DMS79 treated with DMSO at 0.1 percent for 48 hours (cell line): ENCODE data around the gene KIF3B.
A peak's percentile ranks its signal among the peaks of the same experiment; 100 is the strongest.
"Not testable (repeated sequence)": the region's sequence is repeated elsewhere in the genome, so short reads cannot be mapped to it uniquely, and the experiment has no call there.

Source experiments
- DNase-seq: peaks from one replicate; lab custom pipeline; 2025; lab: John Stamatoyannopoulos, UW

The KIF3B gene

DNA sequence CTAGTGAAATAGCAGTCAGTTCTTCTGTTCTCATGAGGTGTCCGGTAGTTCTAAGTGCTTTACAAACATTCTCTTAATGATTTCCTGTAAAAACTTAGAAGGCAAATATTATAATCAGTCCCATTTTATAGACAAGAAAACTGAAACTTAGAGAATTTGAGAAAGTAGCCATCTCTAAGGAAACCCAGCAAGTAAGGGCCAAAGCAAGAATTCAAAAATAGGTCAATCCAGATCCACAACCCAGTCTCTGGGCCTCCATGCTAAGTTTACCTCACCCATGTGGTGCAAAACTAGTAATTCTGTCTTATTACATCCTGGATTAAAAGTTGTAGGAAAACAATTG, 53.1 kb downstream of the KIF3B start:
- DNase-seq = no peak

GRCh38 chr20:32332614-32333013, 55.2 kb downstream of the KIF3B start:
- no peak for DNase-seq

DNA sequence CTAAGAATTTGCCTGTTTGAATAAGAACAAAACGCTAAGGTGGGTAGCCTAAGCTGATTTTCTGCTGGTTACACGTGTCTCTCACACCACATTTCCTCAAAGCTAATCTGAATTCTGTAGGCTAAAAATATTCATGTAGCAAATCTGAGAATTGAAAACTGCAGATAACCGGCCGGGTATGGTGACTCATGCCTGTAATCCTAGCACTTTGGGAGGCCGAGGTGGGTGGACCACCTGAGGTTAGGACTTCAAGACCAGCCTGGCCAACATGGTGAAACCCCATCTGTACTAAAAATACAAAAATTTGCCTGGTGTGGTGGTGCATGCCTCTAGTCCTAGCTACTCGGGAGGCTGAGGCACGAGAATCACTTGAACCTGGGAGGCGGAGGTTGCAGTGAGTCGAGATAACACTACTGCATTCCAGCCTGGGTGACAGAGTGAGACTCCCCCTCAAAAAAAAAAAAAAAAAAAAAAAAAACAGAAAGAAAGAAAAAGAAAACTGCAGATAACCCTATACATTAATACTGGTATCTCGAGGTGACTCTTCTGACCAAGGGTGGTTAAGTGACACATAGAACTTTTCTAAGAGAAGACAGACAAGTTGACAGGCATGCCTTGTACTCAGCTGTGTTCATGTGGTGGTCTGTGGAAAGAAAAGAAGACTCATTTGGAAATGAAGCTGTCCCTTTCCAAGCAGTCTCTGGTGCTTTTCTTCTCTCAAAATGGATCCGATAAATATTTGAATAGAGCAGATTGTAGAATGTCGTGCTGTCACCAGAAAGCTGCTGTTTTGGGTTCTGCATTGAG, 55.9 kb downstream of the KIF3B start:
- DNase-seq = no peak

GRCh38 chr20:32333988-32334885, 56.8 kb downstream of the KIF3B start:
- no peak for DNase-seq

- DNase-seq = no peak
Measured at GRCh38 chr20:32336918-32337347, 59.5 kb downstream of the KIF3B start.

DNA sequence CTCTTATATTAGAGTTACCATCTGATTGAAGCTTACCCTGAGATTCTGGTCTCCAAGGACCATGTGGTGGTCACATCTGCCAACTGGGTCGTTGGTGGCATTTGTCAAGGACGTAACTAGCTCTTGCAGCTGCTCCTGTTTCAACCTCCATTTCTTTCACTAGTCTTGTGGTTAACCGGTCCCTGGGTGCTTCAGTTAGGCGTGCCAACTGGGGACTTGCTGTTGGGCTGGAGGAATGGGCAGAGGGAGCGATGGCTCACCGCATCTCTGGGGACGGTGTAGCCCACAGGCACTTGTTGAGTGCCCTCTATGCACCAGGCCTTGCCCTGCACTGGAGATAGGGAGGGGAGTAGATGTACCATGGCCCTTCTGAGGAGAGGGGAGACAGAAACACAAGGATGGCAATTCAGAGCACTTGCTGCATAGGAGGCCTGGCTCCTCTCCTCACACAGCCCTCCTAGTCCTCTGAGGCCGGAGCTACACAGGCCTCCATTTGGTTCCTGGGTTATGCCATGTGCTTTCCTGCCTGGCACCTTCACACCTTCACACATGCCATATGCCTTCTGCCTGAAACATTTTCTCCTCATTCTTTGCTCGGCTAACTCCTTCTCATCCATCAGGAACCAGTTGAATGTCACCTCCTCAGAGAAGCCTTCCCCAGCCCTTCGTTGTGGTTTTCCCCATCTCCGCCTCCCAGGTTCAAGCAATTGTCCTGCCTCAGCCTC, 60.6 kb downstream of the KIF3B start:
- DNase-seq = no peak

DNA sequence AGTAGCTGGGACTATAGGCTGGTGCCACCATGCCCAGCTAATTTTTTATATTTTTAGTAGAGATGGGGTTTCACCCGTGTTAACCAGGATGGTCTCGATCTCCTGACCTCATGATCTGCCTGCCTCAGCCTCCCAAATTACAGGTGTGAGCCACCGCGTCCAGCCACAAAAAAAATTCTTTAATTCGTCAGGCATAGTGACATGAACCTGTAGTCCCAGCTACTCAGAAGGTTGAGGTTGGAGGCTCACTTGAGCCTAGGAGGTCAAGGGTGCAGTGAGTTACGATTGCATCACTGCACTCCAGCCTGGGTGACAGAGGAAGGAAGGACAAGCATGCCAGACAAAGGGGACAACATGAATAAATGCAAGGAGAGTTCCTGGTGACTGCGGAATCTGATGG, 61.2 kb downstream of the KIF3B start:
- DNase-seq = no peak

- peak; percentile 61 for DNase-seq
Measured at GRCh38 chr20:32339116-32339515, 61.7 kb downstream of the KIF3B start.

DNA sequence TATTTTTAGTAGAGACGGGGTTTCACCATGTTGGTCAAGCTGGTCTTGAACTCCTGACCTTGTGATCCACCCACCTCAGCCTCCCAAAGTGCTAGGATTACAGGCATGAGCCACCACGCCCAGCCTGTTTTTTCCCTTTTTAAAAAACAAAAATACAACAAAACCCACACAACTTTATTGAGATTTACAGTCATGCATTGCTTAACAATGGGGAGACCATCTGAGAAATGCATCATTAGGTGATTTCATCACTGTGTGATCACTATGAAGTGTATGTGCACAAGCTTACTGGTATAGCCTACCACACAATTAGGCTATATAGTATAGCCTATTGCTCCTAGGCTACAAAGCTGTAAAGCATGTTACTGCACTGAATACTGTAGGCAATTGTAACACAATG, 63.6 kb downstream of the KIF3B start:
- DNase-seq = not testable (repeated sequence)

DNA sequence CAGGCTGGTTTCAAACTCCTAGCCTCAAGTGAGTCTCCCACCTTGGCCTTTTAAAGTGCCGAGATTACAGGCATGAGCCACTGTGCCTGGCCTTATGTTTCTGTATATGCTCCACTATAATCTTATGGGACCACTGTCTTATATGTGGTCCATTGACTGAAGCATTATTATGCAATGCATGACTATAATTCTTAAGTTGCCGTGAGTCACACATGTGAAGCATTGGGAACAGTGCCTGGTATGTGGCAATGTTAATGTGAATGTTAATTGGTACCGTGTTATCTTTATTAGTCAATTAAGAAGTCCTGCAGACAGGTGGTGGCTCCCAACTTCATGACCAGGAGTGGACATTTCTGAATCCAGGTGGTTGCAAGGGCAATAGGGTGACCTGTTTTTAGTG, 66.0 kb downstream of the KIF3B start:
- no peak for DNase-seq

DNA sequence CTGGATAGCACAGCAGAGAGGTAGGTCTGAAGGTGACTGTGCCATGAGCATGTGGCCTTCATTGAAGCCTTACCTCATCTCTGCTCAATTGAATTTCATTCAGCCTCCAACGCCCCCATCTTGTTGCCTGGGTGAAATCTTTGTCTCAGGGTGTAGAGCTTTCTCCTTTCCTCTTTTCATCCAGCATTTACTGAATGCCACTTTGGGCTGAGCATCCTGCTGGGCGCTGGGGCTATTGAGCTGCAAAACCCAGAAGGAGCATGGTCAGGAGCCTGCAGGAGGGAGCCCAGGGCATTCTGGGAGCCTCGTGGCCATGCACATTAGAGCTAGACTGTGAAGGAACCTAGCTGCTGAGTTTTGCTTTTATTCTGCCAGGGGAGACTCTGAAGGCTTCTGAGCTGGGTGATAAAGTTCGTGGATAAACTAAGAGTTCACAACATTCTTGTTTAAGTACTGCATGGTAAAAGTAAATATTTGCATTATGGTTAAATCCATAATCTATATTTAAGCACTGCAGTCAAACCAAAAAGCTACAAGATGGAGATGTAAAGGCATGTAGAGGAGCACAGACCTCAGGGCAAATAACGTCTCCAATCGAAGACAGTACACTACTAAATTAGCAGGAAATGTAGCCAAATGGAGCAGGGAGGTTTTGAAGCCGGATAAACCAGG, 67.5 kb downstream of the KIF3B start:
- DNase-seq = no peak

DNA sequence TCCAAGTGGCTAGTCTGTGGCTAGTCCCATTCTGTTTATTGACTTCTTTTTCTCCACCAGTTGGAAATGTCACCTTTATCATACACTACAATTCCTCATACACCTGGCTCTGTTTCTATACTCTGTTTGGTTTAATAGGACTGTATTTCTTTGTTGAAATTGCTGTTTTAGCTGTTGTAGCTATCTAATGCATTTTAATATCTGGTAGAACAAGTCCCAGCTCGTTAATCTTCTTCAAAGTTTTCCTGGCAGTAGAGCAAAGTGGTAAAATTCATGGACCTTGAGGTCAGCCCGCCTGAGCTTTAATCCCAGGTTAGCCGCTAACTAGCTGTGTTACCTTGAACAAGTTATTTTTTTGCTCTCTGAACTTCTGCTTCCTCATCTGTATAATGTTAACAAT, 70.8 kb downstream of the KIF3B start:
- no peak for DNase-seq

- DNase-seq = no peak
Measured at GRCh38 chr20:32350421-32350820, 73.0 kb downstream of the KIF3B start.

DNA sequence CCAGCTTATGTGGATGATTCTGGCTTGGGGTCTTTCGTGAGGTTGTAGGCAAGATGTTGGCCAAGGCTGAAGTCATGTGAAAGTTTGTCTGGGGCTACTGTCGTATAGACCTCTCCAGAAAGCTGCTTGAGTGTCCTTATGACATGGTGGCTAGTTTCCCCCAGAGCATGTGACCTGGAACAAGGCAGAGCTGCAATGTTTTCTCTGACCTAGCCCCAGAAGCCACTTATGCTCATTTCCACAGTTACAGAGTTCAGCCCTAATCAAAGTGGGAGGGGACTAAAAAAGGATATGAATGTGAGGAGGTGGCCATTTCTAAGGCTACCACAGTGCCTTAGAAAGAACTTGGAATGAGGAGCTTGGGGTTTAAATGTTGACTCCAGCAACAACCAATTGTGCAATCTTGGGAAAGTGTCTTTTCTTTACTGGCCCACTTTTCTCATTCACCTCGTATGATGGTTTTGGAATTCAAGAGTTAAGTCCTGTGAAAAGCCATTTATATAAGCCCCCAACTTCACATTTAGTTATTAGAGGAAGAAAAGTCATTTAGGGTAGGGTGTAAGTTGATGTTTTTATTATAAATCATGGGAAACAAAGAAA, 74.8 kb downstream of the KIF3B start:
- DNase-seq = no peak

- no peak for DNase-seq
Measured at GRCh38 chr20:32353848-32354496, 76.5 kb downstream of the KIF3B start.

DNA sequence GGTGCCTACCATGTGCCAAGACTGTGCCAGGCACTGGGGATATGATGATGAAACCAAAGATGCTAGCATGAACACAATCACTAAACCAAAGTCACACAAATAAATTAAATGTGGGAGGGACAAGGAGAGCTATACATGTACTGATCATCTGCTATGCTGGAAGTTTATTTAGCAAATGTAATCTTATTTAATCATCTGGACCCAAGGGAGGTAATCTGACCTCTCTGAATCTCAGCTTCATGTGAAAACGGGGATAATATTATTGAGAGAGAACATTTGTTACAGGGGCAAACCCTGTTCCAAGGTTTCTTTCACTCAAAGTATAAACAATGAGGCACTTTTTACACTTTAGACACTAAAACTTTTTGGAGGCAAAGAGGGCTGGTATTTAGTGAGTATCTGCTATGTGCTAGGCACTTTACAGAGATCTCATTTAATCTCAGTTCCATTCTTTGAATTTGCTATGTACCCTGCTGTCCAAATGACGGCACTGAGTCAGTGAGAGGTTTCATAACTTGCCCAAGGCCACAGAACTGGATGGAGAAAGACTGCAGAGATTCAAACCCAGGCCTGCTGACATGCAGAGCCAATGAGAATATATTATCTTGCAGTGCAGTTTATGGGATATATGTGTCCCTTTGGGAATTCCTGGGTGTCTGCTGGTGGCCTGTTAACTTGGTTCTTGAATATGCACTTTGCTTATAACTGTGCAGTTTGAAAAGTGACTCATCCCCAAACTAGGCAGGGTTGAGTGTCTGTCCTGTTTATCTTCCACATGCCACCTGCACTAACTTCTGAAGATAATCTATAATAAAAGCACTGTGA, 77.4 kb downstream of the KIF3B start:
- DNase-seq = no peak

- no peak for DNase-seq
Measured at GRCh38 chr20:32355417-32355841, 78.0 kb downstream of the KIF3B start.

- not testable (repeated sequence) for DNase-seq
Measured at GRCh38 chr20:32355907-32356621, 78.6 kb downstream of the KIF3B start.

DNA sequence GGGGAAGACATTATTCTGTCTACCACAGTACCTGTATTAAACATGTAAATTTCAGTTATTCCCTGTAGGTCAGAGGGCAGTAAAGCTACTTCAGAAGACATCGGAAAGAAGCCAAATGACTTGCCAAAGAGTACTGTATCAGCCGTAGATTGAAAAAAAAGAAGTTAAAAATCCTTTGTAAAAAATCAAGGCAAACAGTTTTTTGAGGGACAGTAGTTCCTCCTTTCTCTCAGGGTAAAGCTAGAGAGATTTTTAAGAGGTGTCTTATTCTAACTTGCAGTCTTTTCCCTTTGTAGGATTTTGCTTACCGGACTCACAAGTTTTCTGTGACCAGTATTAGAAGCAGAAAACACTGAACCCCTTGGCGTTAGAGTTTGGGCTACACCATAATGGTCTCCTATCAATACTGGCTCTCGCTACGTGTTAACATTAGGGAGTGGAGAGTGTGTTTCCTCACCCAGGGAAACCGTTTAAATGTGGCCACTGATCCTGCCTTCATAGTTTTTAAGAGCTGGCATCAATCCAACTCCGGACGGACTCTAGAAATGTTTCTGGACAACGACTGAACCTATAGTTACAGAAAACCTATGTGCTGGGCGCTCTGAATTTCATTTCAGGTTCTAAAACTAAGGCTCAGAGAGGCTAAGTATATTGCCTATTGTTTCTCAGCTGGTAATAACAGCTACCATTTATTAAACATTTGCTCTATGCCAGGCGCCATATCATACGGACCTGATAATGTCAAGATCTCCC, 79.3 kb downstream of the KIF3B start:
- no peak for DNase-seq
